ENCODE measurements around the gene UXS1. TPM values are rescaled to one million over a fixed set of nuclear protein-coding genes. Genes with fewer than 3 reads are reported as not detected.
A peak's percentile ranks its signal among the peaks of the same experiment; 100 is the strongest.

The UXS1 gene
- total and polyA plus RNA-seq, 2 of the 8 experiments (the other 6 are each of a cell fraction or from before 2014, with no cell fraction given) = 44.5 to 63.4 TPM

DNA sequence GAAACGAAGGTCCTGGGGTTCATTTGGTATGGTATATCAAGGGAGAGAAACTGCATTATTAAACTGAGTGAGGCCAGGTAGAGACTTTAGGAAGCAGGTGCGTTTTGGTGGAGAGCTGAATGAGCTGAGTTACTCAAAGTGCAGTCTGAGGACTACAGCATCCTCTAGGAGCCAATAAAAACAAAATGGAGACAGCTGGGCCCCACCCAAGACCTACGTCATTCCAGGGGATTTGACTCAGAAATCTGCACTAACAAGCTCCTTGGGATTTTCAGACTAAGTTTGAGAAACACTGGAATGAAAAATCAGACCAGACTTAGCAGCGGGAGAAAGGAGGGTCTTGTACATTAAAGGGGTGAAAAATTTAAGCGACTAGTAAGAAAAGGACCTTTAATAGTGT, 131.5 kb downstream of the UXS1 start:
- Histone ChIP-seq H3K27ac (ENCODE audit: low read depth, low read length) (no peak overlapping the region), H3K9ac (replicated peaks in 1 of 4; ENCODE audit: extremely low read depth in 1 of 4, low read depth in 3 of 4, low read length in 3 of 4) (no peak overlapping the region), H3K23me2 (ENCODE audit: low read depth, low read length) (peaks cover 13% of the 10 kb centered on the region; the same call in 1 of the 2 replicates), H3K18ac (ENCODE audit: extremely low read depth, low read length) (no peak overlapping the region), H3K9me3 (ENCODE audit: insufficient read depth in 2 of 2, low read depth in 1 of 2, low read length in 1 of 2) (no peaks in the 10 kb centered on the region), H3K27me3 (replicated peaks in 1 of 4; ENCODE audit: control insufficient read depth in 3 of 4, extremely low read depth in 1 of 4, insufficient read depth in 3 of 4, low read length in 3 of 4) (peaks cover 0 to 16% (median 10%) of the 10 kb centered on the region in 4 experiments; a peak in 6 of 7 replicates), H3K4ac (replicated peaks; ENCODE audit: insufficient read length, low read depth, low read length) (no peak overlapping the region), H2BK12ac (ENCODE audit: low read depth, low read length) (no peak overlapping the region), H2BK20ac (ENCODE audit: low read length) (no peak overlapping the region), H3K79me2 (ENCODE audit: control insufficient read depth in 1 of 2, insufficient read depth in 2 of 2, low read length in 2 of 2) (no peaks in the 10 kb centered on the region), H3K23ac (ENCODE audit: insufficient read length) (no peak overlapping the region), H4K20me1 (replicated peaks in 1 of 2; ENCODE audit: control insufficient read depth in 1 of 2, insufficient read depth in 2 of 2, low read length in 2 of 2) (no peaks in the 10 kb centered on the region), H2BK5ac (ENCODE audit: low read depth, low read length) (no peak overlapping the region), H2BK120ac (replicated peaks; ENCODE audit: low read depth, low read length) (no peak overlapping the region), H2AK5ac (ENCODE audit: low read depth, low read length) (no peak overlapping the region), H2BK15ac (ENCODE audit: low read length) (no peak overlapping the region), H2AFZ (ENCODE audit: low read length) (no peak overlapping the region), H4K8ac (ENCODE audit: extremely low read depth, insufficient read depth, low read length) (no peak overlapping the region), H4K91ac (replicated peaks; ENCODE audit: insufficient read length, low read length) (no peak overlapping the region), H4K5ac (ENCODE audit: insufficient read length, low read depth, low read length) (no peak overlapping the region), H3K14ac (ENCODE audit: insufficient read length) (no peak overlapping the region), H3K4me1 (replicated peaks in 1 of 4; ENCODE audit: control insufficient read depth in 3 of 4, insufficient read depth in 4 of 4, low read length in 3 of 4) (peaks cover 0 to 5% (median 2%) of the 10 kb centered on the region in 4 experiments; a peak in 2 of 7 replicates), H3K4me3 (ENCODE audit: extremely low read depth in 1 of 4, insufficient read depth in 2 of 4, low read depth in 3 of 4, low read length in 4 of 4) (no peak overlapping the region), H3K56ac (replicated peaks; ENCODE audit: insufficient read length, low read depth, low read length) (no peak overlapping the region), H3K4me2 (ENCODE audit: insufficient read depth in 1 of 2, low read depth in 2 of 2, low read length in 2 of 2) (no peak overlapping the region), H3K36me3 (ENCODE audit: control insufficient read depth in 2 of 4, insufficient read depth in 4 of 4, low read length in 3 of 4) (no peaks in the 10 kb centered on the region), H3K79me1 (ENCODE audit: low read depth, low read length) (no peaks in the 10 kb centered on the region)
- ChIA-PET CTCF (ENCODE audit: partially characterized antibody) (interaction anchor here (0.7 to 1.8 kb wide), 6 partner anchors 13 to 486 kb away, joined by 3 to 6 read pairs (median 3); no protein-coding TSS in a partner anchor), POLR2A (ENCODE audit: partially characterized antibody) (no interaction called here)
- 88% methylated on average over 5 of the region's 5 CpGs; no CpG with 5 or more reads in 1 of the 2 experiments for WGBS, 2 experiments (ENCODE audit: extremely low coverage in 1 of 2, insufficient coverage in 1 of 2, insufficient read length in 1 of 2, insufficient replicate concordance in 2 of 2, low coverage in 1 of 2, low lambda C conversion rate in 2 of 2, missing lambda C conversion rate in 1 of 2)
- FAIRE-seq (no peak), DNase-seq (ENCODE audit: low read depth in 1 of 2, low spot score in 2 of 2) (peak in 1 of 2 experiments; percentile 3)
- TF ChIP-seq KDM4A (IDR thresholded peaks at IDR 0.05; ENCODE audit: low read depth, low read length, severe bottlenecking) (no peak), EZH2 (IDR thresholded peaks at IDR 0.05; ENCODE audit: low read depth, low read length, severe bottlenecking) (no peak), PHF8 (conservative IDR thresholded peaks at IDR 0.05; ENCODE audit: low read depth, low read length) (no peak), NRF1 (IDR thresholded peaks at IDR 0.05; ENCODE audit: low read depth, low read length) (no peak), ASH2L (IDR thresholded peaks at IDR 0.05; ENCODE audit: low read length) (no peak)

Data from H1 (cell line).